ENCODE data around the gene HSPB1. TPM values are rescaled to one million over a fixed set of nuclear protein-coding genes. Genes with fewer than 3 reads are reported as not detected.

The HSPB1 gene
- total RNA-seq, 2 donors from 2014 or later = 1,006 to 1,433 TPM

DNA sequence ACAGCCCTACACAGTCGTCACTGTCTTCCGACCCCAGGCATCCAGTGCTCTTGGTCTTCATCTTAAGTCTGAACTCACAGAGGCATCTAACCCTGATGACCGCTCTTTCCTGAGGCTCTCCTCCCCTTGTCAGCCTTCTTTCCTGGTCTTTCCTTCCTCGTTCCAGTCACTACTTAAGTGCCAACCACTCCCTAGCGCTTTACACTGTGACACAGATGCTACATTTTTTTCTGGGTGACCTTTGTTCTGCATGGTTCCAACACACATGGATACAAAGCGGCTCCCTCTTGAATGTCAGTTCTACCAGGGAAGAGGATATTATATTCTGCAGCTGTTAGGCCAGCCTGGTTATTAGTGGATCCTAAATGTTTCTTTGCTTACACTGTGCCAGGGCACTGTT, 43.6 kb downstream of the HSPB1 start:
- H3K27me3 ChIP-seq = no peaks in the 10 kb centered on the region
- DNase-seq (ENCODE audit: low spot score) = no peak
- H3K4me1 ChIP-seq = peaks cover 0 to 72% of the 10 kb centered on the region in 2 donors
- TF ChIP-seq, protein P1, sequence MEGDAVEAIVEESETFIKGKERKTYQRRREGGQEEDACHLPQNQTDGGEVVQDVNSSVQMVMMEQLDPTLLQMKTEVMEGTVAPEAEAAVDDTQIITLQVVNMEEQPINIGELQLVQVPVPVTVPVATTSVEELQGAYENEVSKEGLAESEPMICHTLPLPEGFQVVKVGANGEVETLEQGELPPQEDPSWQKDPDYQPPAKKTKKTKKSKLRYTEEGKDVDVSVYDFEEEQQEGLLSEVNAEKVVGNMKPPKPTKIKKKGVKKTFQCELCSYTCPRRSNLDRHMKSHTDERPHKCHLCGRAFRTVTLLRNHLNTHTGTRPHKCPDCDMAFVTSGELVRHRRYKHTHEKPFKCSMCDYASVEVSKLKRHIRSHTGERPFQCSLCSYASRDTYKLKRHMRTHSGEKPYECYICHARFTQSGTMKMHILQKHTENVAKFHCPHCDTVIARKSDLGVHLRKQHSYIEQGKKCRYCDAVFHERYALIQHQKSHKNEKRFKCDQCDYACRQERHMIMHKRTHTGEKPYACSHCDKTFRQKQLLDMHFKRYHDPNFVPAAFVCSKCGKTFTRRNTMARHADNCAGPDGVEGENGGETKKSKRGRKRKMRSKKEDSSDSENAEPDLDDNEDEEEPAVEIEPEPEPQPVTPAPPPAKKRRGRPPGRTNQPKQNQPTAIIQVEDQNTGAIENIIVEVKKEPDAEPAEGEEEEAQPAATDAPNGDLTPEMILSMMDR (IDR thresholded peaks at IDR 0.05) = no peak
- H3K9me3 ChIP-seq = no peaks in the 10 kb centered on the region
- peaks cover 78% of the 10 kb centered on the region for H3K36me3 ChIP-seq
- peak overlapping the region; percentile 15 to 46 for H3K27ac ChIP-seq
- H3K4me3 ChIP-seq = no peak overlapping the region

DNA sequence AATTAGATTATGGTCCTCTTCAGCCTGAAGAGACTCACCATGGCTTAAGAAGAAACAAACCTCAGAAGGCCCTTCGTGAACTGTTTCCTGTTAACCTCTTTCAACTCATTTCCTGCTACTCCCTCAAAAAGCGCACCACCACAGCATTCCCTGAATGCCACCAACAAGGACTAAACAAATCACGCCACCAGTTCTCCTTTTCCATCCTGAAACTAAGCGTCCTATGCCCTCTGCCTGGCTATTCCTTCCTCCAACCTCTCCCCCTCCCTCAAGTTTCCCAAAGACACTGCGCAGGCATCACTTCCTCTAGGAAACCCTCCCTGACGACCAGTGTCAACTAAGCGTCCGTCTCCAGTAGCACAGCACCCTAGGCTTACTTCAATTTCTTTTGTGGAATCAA, 44.3 kb downstream of the HSPB1 start:
- Histone ChIP-seq H3K4me3 (no peak overlapping the region), H3K27me3 (no peaks in the 10 kb centered on the region), H3K9me3 (no peaks in the 10 kb centered on the region), H3K27ac (peak overlapping the region; percentile 15 to 46), H3K36me3 (peaks cover 78% of the 10 kb centered on the region), H3K4me1 (peaks cover 0 to 77% of the 10 kb centered on the region in 2 donors)
- DNase-seq (ENCODE audit: low spot score) = no peak
- TF ChIP-seq, protein P1 (IDR thresholded peaks at IDR 0.05) = no peak

DNA sequence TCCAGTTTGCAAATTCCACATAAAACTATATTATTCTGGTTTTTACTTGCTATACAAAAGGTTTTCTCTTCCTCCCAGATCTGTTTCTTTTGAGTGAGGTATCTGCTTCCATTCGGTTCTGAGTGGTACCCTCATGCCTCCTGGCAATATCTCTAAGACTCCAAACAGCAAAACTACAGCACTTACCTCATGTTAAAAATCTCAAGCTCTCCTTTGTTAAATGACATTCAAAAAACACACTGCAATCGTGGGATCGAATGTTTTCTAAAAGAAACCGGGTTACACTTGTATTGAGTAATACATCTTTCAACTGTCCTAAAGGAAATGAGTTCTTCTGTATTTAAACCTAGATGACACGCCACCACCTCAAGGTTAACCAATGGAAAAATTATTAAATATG, 45.2 kb downstream of the HSPB1 start:
- Histone ChIP-seq H3K4me3 (no peak overlapping the region), H3K9me3 (no peaks in the 10 kb centered on the region), H3K27ac (no peak overlapping the region), H3K27me3 (no peaks in the 10 kb centered on the region), H3K4me1 (peaks cover 0 to 80% of the 10 kb centered on the region in 2 donors), H3K36me3 (peaks cover 70% of the 10 kb centered on the region)
- TF ChIP-seq, protein P1 (IDR thresholded peaks at IDR 0.05) = no peak
- DNase-seq (ENCODE audit: low spot score) = no peak

DNA sequence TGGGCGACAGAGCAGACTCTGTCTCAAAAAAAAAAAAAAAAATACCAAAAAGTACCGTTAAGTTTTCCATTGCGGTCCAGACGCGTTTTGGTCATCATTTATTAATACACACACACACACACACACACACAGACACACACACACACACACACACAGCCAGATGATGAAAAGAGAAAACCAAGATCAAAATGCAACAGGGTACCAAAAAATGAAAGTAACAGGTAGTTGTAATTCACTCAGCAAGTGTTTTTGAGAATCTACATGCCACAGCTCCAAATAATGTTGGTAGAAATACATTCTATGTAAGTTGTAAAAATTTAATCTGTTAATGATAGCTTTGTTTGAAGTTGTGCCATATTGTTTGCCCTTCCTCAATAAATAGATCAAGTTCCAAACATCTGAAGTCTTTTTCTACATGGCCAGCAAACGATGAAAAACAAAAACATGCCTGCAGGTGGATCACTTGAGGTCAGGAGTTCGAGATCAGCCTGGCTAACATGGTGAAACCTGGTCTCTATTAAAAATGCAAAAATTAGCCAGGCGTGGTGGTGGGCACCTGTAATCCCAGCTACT, 46.9 kb downstream of the HSPB1 start:
- no peak overlapping the region for H3K4me3 ChIP-seq
- H3K27ac ChIP-seq = no peak overlapping the region
- no peak for DNase-seq (ENCODE audit: low spot score)
- no peaks in the 10 kb centered on the region for H3K9me3 ChIP-seq
- H3K27me3 ChIP-seq = no peaks in the 10 kb centered on the region
- H3K4me1 ChIP-seq = peaks cover 0 to 82% of the 10 kb centered on the region in 2 donors
- peaks cover 53% of the 10 kb centered on the region for H3K36me3 ChIP-seq
- TF ChIP-seq, protein P1 (IDR thresholded peaks at IDR 0.05) = no peak

DNA sequence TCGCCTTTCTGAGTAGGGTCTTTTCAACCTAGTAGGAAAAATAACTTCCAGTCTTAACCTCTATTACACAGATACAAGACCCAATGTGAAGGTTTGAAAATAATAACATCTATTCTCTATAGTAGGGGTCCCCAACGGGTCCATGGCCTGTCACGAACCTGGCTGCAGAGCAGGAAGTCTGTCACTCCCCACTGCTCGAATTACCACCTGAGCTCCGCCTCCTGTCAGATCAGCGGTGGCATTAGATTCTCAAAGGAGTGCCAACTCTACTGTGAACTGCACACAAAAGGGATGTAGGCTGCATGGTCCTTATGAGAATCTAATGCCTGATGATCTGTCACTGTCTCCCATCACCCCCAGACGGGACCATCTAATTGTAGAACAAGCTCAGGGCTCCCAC, 48.9 kb downstream of the HSPB1 start:
- no peaks in the 10 kb centered on the region for H3K27me3 ChIP-seq
- H3K36me3 ChIP-seq = peaks cover 41% of the 10 kb centered on the region
- peaks cover 0 to 91% of the 10 kb centered on the region in 2 donors for H3K4me1 ChIP-seq
- no peaks in the 10 kb centered on the region for H3K9me3 ChIP-seq
- H3K4me3 ChIP-seq = no peak overlapping the region
- peak overlapping the region in 1 of 2 donors; percentile 99 for H3K27ac ChIP-seq
- DNase-seq (ENCODE audit: low spot score) = no peak
- TF ChIP-seq, protein P1 (IDR thresholded peaks at IDR 0.05) = no peak

DNA sequence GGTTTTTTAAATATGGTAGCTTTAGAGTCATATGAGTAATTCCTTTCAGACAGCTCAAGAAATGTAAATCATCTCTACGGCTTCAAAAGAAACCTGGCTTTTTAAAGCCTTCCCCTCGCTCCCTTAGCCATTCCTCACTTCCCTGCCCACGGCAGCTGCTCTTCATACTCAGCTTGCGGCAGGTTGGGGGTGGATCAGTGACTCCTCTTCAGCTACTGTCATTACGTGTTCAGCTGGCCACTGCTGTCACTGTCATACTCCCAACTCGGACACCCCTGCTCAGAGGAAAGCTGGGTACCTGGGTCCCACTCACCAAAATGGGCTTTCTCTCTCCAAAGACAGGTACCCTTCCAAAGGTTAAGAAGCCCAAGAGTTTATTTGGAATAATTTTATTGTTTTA, 49.7 kb downstream of the HSPB1 start:
- TF ChIP-seq, protein P1 (IDR thresholded peaks at IDR 0.05) = no peak
- H3K36me3 ChIP-seq = peaks cover 41% of the 10 kb centered on the region
- peak overlapping the region; percentile 70 to 99 for H3K27ac ChIP-seq
- no peaks in the 10 kb centered on the region for H3K27me3 ChIP-seq
- DNase-seq (ENCODE audit: low spot score) = no peak
- peaks cover 0 to 90% of the 10 kb centered on the region in 2 donors for H3K4me1 ChIP-seq
- no peaks in the 10 kb centered on the region for H3K9me3 ChIP-seq
- no peak overlapping the region for H3K4me3 ChIP-seq
